Bronchial smooth muscle cell (primary cell): Measurements from ENCODE around the gene FAH. TPM values are rescaled to one million over a fixed set of nuclear protein-coding genes. Genes with fewer than 3 reads are reported as not detected.

Source experiments
- total RNA-seq: library from RNA; depleted of rRNA; stranded (reverse); fragments of >200 nt; gene quantifications from 2 replicates; pipeline ENCODE4 v1.2.1, GENCODE V29; 2014

Gene FAH
- 57.2 and 66.1 TPM in 2 replicates for total RNA-seq

GRCh38 chr15:80152896-80153876, at the start of gene FAH:
Gene FAH (plus strand): TSS chr15:80152999. CDS start chr15:80153055, 56 bp downstream.

Other genes with a start within 250 kb of the FAH start
- gene BCL2A1, start 181.8 kb upstream of the FAH start, total RNA-seq: 1.6 and 8.8 TPM in 2 replicates
- 129 and 154 TPM in 2 replicates for gene ZFAND6, start 93.3 kb upstream of the FAH start, total RNA-seq
- gene CTXND1, start 99.2 kb downstream of the FAH start, total RNA-seq: not detected in 2 replicates